Skeletal muscle tissue (tissue), 4 donors: ENCODE measurements around the gene NFIX. TPM values are rescaled to one million over a fixed set of nuclear protein-coding genes. Genes with fewer than 3 reads are reported as not detected.

Experiments
- H3K27ac ChIP-seq: one replicate; pipeline ENCODE4 v1.7.0; 2013; ENCODE audit warnings: mild to moderate bottlenecking, low read depth, low read length, inconsistent platforms
- H3K27me3 ChIP-seq, 3 donors: one replicate each; pipeline ENCODE4 v1.7.0; 2013; ENCODE audit warnings: low read length in 3 of 3; ENCODE audit not compliant: control insufficient read depth in 3 of 3, insufficient read depth in 3 of 3
- H3K36me3 ChIP-seq, 3 donors: one replicate each; pipeline ENCODE4 v1.7.0; 2013; ENCODE audit warnings: low read length in 3 of 3; ENCODE audit not compliant: control insufficient read depth in 3 of 3, insufficient read depth in 3 of 3
- H3K4me1 ChIP-seq, 3 donors: one replicate each; pipeline ENCODE4 v1.7.0; 2013; ENCODE audit warnings: low read length in 3 of 3, mild to moderate bottlenecking in 3 of 3; ENCODE audit not compliant: control insufficient read depth in 3 of 3, insufficient read depth in 3 of 3
- H3K4me3 ChIP-seq, 3 donors: one replicate each; pipeline ENCODE4 v1.7.0; 2013; ENCODE audit warnings: low read length in 3 of 3
- H3K9ac ChIP-seq, 3 donors: one replicate each; pipeline ENCODE4 v1.7.0; 2013; ENCODE audit warnings: low read length in 3 of 3, mild to moderate bottlenecking in 3 of 3, moderate library complexity in 2 of 3, low read depth in 1 of 3
- H3K9me3 ChIP-seq, 3 donors: one replicate each; pipeline ENCODE4 v1.7.0; 2013; ENCODE audit warnings: low read length in 3 of 3; ENCODE audit not compliant: control insufficient read depth in 3 of 3
- total RNA-seq: library from RNA; depleted of rRNA; stranded (reverse); fragments of >200 nt; gene quantifications from one replicate; pipeline ENCODE4 v1.2.3, GENCODE V29; 2014
- donor health status: Osteomylitis.

NFIX gene
- total RNA-seq, 1 donor from 2014 or later = 49.1 TPM

DNA sequence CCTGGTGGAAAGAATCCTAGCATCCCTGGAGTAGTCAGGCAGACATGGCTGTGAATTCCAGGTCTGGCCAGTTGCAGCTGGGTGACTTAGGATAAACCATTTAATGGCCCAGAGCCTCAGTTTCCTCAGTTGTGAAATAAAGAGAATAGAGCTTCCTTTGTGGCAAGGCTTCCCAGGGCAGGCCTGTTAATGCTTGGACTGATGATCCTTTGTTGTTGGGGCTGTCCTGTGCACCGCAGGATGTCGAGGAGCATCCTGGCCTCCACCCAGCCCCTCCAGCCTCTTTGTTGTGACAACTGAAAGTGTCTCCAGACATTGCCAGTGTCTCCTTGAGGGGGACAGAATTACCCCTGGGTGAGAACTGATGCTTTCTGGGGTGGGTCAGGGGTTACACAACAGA lies 91.1 kb downstream of the NFIX start:
- H3K27ac ChIP-seq = no peak overlapping the region
- peaks cover 36 to 56% (median 50%) of the 10 kb centered on the region in 3 donors for H3K4me1 ChIP-seq
- peaks cover 45 to 64% (median 46%) of the 10 kb centered on the region in 3 donors for H3K36me3 ChIP-seq

DNA sequence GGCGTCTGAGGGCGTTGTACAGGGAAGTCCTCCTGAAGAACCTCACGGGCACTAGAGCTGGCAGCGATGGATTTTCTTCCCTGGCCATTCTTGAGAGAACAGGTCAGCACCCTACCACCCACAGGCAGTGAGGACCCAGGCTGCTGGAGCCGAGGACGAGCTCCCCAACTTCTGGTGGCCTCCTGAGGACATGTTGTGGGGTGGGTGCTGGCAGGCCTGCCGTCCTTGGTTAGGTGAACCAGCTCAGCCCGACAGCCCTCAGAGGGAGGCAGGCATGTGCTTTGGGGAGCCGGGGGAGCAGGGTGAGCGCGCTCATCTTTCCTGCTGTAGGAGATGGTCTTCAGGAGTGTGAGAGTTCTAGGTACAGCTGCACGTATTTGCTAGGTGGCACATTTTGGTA lies 92.0 kb downstream of the NFIX start:
- Histone ChIP-seq H3K4me1 (peaks cover 30 to 54% (median 48%) of the 10 kb centered on the region in 3 donors), H3K4me3 (no peak overlapping the region), H3K27ac (no peak overlapping the region), H3K9me3 (no peaks in the 10 kb centered on the region), H3K36me3 (peaks cover 39 to 57% (median 45%) of the 10 kb centered on the region in 3 donors), H3K27me3 (no peaks in the 10 kb centered on the region), H3K9ac (no peak overlapping the region)

More for the DNA sequence above, 91.1 kb downstream of the NFIX start:
- no peaks in the 10 kb centered on the region for H3K27me3 ChIP-seq
- H3K4me3 ChIP-seq = no peak overlapping the region
- H3K9me3 ChIP-seq = no peaks in the 10 kb centered on the region
- no peak overlapping the region for H3K9ac ChIP-seq

DNA sequence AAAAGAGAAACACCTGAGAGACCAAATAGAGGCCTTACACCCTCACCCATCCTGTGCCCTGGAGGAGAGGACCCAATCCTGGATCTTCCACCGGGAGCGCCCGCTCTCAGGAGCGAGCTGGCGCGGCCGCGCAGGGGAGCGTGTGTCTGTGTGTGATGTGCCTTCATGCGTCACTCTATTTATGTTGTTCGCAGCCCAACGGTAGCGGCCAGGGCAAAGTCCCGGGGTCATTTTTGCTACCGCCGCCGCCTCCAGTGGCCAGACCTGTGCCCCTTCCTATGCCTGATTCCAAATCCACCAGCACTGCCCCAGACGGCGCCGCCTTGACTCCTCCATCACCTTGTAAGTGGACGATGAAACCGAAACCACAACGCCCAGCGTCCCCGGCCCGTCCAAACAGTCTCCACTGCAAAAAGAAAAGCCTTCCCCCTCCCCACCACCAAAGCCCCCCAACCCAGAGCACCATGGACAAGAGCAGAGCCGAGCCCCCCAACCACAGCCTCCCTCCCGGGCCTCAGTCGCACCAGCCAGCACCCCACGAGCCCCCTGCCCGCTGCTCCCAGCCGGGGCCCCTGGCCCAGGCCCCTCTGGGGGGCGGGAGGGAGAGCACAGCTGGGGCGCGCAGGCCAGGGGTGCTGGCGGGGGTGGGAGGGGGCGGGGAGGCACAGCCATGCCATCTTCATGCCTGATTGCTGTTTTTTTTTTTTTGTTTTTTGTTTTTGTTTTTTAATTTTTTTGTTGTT lies 92.7 kb downstream of the NFIX start:
- Histone ChIP-seq H3K9me3 (no peaks in the 10 kb centered on the region), H3K27ac (no peak overlapping the region), H3K4me3 (no peak overlapping the region), H3K4me1 (peaks cover 30 to 54% (median 48%) of the 10 kb centered on the region in 3 donors), H3K27me3 (no peaks in the 10 kb centered on the region), H3K9ac (no peak overlapping the region), H3K36me3 (peaks cover 33 to 51% (median 41%) of the 10 kb centered on the region in 3 donors)

DNA sequence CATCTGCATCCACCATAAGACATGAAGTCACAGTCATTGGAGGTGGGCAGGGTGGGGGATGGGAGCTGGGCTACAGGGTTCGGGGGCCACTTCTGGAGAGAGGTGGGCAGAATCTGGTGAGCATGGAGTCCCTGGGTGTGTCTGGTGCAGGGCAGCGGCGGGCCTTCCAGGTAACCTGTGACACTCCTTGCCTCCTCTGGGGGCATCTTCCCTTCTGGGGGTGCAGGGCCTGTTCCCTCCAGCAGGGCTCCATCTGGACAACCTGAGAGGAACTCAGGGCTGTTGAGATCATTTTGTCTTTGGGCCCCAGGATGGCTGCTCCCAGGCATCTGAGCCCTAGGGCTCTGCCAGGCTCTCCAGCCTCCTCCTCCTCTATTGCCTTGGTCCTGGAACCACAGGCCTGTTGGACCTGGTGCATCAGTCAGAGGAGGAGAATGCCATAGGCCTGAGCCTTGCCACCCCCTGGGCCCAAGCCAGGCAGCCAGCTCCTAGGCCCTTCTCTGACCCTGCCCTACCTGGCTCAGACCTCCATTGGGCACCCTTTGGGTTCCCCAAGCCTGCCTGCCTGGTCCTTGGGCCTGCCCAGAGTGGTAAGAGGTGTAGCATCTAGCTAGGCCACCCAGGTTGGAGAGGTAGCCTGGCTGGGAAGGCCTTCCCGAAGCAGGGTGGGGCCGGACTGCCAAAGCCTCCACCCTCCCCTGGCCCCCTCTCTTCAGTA lies 94.0 kb downstream of the NFIX start:
- Histone ChIP-seq H3K27me3 (no peaks in the 10 kb centered on the region), H3K27ac (peak overlapping the region; percentile 69), H3K4me3 (no peak overlapping the region), H3K4me1 (peaks cover 36 to 58% (median 57%) of the 10 kb centered on the region in 3 donors), H3K9ac (peak overlapping the region in 2 of 3 donors; percentile 38 to 45), H3K9me3 (no peaks in the 10 kb centered on the region), H3K36me3 (peaks cover 29 to 40% (median 34%) of the 10 kb centered on the region in 3 donors)

DNA sequence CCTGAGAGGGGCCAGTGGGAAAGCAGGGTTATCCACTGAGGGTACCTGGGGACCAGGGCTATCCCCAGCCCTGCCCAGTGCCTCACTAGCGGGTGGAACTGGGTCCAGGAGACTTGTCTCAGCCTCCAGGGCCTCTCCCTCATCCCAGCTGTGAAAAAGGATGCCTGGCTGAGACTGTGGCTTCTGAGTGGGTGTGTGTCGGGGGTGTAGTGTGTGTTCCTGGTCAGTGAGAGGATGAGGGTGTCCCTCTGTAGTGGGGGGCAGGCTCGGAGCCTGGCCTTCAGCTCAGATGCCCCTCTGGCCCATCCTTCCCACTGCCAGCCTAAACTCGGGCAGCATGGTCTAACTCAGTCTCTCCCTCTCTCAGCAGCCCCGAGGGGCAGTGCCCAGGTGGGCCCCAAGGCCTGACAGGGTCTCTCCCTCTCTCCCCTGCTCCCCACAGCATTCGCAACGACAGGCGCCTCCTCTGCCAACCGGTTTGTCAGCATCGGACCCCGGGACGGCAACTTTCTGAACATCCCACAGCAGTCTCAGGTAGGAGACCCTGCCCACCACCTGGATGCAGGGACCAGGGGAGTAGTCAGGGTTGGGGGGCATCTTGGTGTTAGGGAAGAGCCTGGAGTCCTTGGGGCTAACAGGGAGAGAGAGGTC lies 94.7 kb downstream of the NFIX start:
- Histone ChIP-seq H3K36me3 (peaks cover 32 to 38% (median 34%) of the 10 kb centered on the region in 3 donors), H3K4me3 (no peak overlapping the region), H3K27me3 (no peaks in the 10 kb centered on the region), H3K9ac (peak overlapping the region in 2 of 3 donors; percentile 38 to 62), H3K9me3 (no peaks in the 10 kb centered on the region), H3K4me1 (peaks cover 37 to 62% (median 56%) of the 10 kb centered on the region in 3 donors), H3K27ac (peak overlapping the region; percentile 69)

DNA sequence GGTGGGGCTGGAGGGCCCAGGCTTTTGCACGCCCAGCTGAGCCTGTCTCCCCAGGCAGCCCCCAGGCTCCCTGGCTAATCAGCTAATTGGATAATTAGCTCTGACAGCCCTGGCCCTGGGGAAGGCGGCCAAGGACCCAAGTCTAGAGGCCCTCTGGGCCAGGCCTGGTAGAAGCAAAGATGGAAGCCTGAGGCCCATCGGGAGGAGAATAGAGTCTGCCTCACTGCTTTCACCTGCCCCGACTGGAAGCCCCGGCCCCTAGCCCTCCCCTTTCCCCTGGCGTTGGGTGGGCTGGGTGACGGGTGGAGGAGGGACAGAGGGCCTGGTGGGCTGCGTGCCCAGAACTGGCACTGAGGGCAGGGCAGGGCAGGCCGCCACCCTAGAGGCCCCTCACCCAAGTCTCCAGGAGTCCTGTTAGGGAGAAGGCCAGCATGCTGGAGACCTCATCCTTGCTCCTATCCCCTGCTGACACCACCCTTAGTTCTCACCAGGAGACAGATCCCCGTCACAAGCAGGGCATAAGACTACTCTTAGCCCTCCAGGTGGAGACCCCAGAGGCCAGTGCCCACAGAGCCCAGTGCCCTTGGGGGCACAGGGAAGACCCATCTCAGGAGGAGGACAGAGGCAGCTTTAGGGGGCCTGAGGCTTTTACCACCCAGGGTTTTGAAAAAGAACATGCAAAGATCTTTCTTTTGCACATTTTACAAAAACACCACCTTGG lies 95.4 kb downstream of the NFIX start:
- H3K36me3 ChIP-seq = peaks cover 28 to 33% (median 30%) of the 10 kb centered on the region in 3 donors
- H3K27ac ChIP-seq = peak overlapping the region; percentile 69
- H3K4me3 ChIP-seq = no peak overlapping the region
- H3K9me3 ChIP-seq = no peaks in the 10 kb centered on the region
- H3K27me3 ChIP-seq = no peaks in the 10 kb centered on the region
- H3K9ac ChIP-seq = peak overlapping the region in 2 of 3 donors; percentile 6 to 62
- peaks cover 37 to 56% (median 49%) of the 10 kb centered on the region in 3 donors for H3K4me1 ChIP-seq

DNA sequence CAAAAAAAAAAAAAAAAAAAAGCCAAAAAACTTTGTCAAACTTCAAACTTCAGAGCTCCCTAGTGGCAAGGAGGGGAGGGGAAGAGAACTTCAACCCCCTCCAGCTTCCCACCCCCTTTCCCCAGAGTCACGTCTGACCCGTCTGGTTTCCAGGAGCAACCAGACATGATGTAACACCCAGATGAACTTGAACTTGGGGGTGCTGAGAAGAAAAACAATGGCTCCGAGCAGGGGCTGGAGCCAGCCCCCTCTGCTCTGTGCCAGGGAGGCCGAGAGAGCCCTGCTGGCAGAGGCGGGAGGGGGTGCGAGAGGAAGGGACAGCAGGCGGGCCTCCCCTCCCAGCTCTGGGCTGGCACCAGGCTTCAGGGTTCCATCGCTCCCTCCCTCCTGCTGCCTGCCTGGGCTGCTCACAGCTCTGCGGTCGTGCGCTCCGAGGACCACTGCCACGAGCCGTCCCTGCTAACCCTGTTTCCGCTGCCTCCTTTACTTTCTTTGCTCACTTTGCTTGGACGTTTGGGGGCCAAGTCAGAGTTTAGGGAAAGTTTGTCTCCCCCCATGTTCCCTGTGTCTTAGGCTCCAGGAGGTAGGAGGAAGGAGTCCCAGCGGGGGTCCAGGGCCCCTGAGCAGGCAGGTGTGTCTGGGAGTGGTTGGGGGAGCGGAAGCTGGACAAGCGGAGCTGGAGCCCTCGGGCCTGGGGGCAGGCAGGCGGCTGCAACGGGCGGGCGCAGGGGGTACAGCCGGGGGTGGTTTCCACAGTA lies 96.3 kb downstream of the NFIX start:
- H3K9me3 ChIP-seq = no peaks in the 10 kb centered on the region
- peaks cover 34 to 52% (median 50%) of the 10 kb centered on the region in 3 donors for H3K4me1 ChIP-seq
- no peaks in the 10 kb centered on the region for H3K27me3 ChIP-seq
- peak overlapping the region; percentile 87 for H3K27ac ChIP-seq
- peak overlapping the region in 1 of 3 donors; percentile 22 for H3K4me3 ChIP-seq
- peak overlapping the region in 2 of 3 donors; percentile 33 to 60 for H3K9ac ChIP-seq
- H3K36me3 ChIP-seq = peaks cover 21 to 27% (median 27%) of the 10 kb centered on the region in 3 donors

DNA sequence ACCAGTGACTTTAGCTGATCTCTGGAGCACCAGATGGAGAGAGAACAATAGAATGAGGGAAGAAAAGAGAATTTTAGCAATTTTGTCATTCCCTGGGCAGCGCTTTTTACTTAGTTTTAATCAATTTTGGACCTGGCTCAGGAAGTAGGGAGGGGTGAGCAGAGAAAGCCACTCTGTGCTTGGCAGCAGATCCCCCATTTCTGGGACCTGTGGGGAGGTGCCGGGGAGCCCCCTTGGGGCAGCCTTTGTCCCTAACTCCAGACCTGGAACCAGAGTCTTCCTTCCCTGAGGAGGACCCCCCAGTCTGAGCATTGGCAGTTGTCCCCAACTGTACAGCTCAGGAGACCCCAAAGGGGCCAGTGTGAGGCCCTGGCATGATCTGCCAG lies 96.9 kb downstream of the NFIX start:
- no peak overlapping the region for H3K4me3 ChIP-seq

More for the DNA sequence above, 96.9 kb downstream of the NFIX start:
- Histone ChIP-seq H3K27ac (peak overlapping the region; percentile 87), H3K9ac (peak overlapping the region in 2 of 3 donors; percentile 14 to 60), H3K36me3 (peaks cover 16 to 21% (median 21%) of the 10 kb centered on the region in 3 donors), H3K4me1 (peaks cover 34 to 52% (median 50%) of the 10 kb centered on the region in 3 donors), H3K27me3 (no peaks in the 10 kb centered on the region), H3K9me3 (no peaks in the 10 kb centered on the region)
